ENCODE measurements around the gene P2RY8. TPM values are rescaled to one million over a fixed set of nuclear protein-coding genes. Genes with fewer than 3 reads are reported as not detected.

Gene P2RY8
- total and polyA plus RNA-seq, 4 experiments from 2014 or later = 194 to 261 (median 195) TPM

- Histone ChIP-seq H3K36me3 (ENCODE audit: insufficient read depth, low read length) (no peaks in the 10 kb centered on the region), H3K4me3 (ENCODE audit: low read length in 2 of 2) (no peak overlapping the region), H3K27me3 (ENCODE audit: insufficient read depth, low read length) (no peaks in the 10 kb centered on the region), H3K9me3 (ENCODE audit: control insufficient read depth in 1 of 2, low read length in 2 of 2) (no peaks in the 10 kb centered on the region), H3K27ac (ENCODE audit: low read depth, low read length) (no peak overlapping the region), H3K4me1 (ENCODE audit: insufficient read depth, low read length) (peaks cover 34% of the 10 kb centered on the region)
- DNase-seq = peak in 1 of 5 donors; percentile 20
- CTCF ChIA-PET (ENCODE audit: partially characterized antibody) = no interaction called here
- Mint-ChIP-seq H3K4me1 (peaks cover 9 to 21% (median 14%) of the 10 kb centered on the region in 4 donors), H3K36me3 (peaks cover 0 to 5% of the 10 kb centered on the region in 2 donors), H3K4me3 (peak overlapping the region in 3 of 8 donors; percentile 3 to 47 (median 16)), H3K27ac (peak overlapping the region in 6 of 7 donors; percentile 49 to 94 (median 72)), H3K27me3 (no peaks in the 10 kb centered on the region), H3K9me3 (no peaks in the 10 kb centered on the region)
- POLR2A ChIA-PET (ENCODE audit: partially characterized antibody) = no interaction called here
- intact Hi-C loops (cut with micrococcal nuclease) = no loop called here
Observed at GRCh38 chrX:1455948-1456280, 81.1 kb downstream of the P2RY8 start.

DNA sequence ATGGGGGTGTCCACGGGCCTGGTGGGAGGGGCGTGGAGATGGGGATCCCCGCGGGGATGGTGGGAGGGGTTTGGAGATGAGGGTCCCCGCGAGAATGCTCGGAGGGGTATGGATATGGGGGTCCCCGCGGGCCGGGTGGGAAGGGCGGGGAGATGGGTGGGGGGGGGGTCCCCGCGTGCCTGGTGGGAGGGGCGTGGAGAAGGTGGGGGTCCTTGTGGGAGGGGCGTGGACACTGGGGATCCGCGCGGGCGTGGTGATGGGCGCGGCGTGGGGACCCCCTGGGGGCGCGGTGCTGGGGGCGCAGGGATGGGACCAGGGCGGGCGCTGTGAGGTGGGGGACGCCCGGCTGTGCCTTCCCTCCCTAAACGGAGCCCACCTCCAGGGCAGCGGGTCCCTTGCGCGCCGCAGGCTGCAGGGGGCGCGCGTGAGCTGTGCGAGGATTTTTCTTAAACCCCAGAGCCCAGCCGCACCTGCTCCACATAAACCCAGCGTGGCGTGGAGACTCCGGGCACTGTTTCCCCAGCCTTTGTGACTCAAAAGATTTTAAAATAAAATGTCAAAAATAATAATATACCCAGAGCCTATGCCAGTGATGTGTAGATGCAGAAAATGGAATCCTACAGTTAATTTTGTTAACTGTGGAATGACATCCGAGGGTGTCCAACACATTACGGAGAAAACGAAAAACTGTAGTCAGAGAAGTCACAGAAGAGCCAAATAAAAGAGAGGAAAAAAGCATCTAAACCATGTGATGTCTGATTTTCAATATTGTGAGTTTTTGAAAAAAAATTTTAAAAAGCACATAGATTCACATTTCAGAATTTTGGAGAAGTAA lies 82.8 kb downstream of the P2RY8 start:
- CTCF ChIA-PET (ENCODE audit: partially characterized antibody) = no interaction called here
- Histone ChIP-seq H3K27ac (ENCODE audit: low read depth, low read length) (peak overlapping the region; percentile 81), H3K4me1 (ENCODE audit: insufficient read depth, low read length) (peaks cover 43% of the 10 kb centered on the region), H3K9me3 (ENCODE audit: control insufficient read depth in 1 of 2, low read length in 2 of 2) (no peaks in the 10 kb centered on the region), H3K36me3 (ENCODE audit: insufficient read depth, low read length) (no peaks in the 10 kb centered on the region), H3K27me3 (ENCODE audit: insufficient read depth, low read length) (no peaks in the 10 kb centered on the region), H3K4me3 (ENCODE audit: low read length in 2 of 2) (peak overlapping the region in 1 of 2 donors; percentile 54)
- peak; percentile 86 to 90 (median 88) for DNase-seq
- Mint-ChIP-seq H3K27me3 (no peaks in the 10 kb centered on the region), H3K9me3 (peaks cover 0 to 4% (median under 1%) of the 10 kb centered on the region in 8 donors), H3K4me1 (peaks cover 14 to 31% (median 21%) of the 10 kb centered on the region in 4 donors), H3K4me3 (peak overlapping the region; percentile 63 to 80 (median 75)), H3K27ac (peak overlapping the region; percentile 78 to 93 (median 88)), H3K36me3 (peaks cover 5 to 12% of the 10 kb centered on the region in 2 donors)
- intact Hi-C loops (cut with micrococcal nuclease) = loop anchor here (1.0 to 2.0 kb wide), 13 partner anchors 8 to 1237 kb away; partner anchors contain the start of genes AKAP17A, CD99, P2RY8 and PPP2R3B
- POLR2A ChIA-PET (ENCODE audit: partially characterized antibody) = no interaction called here

DNA sequence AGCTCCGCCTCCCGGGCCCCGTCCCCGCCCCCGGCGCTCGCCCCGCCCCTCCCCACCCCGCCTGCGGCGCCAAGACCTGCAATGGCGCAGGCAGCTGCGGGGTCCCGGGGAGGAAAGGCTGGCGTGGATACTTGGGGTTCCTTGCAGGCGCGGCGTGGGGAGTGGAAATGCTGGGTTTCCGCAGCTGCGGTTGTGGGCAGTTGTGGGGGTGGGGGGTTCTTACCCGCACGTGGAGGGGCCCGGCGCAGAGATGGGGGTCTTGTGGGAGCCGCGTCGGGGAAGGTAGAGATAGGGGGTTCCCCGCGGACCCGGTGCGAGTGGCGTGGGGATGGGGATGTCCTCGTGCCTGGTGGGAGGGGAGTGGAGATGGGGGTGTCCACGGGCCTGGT lies 83.6 kb downstream of the P2RY8 start:
- Histone ChIP-seq H3K4me1 (ENCODE audit: insufficient read depth, low read length) (peaks cover 43% of the 10 kb centered on the region), H3K36me3 (ENCODE audit: insufficient read depth, low read length) (no peaks in the 10 kb centered on the region), H3K27me3 (ENCODE audit: insufficient read depth, low read length) (no peaks in the 10 kb centered on the region), H3K27ac (ENCODE audit: low read depth, low read length) (peak overlapping the region; percentile 81), H3K9me3 (ENCODE audit: control insufficient read depth in 1 of 2, low read length in 2 of 2) (no peaks in the 10 kb centered on the region), H3K4me3 (ENCODE audit: low read length in 2 of 2) (peak overlapping the region in 1 of 2 donors; percentile 85)
- peaks cover 1 to 12% (median 5%) of the 10 kb centered on the region in 8 donors for H3K9me3 Mint-ChIP-seq
- peak overlapping the region; percentile 87 to 98 (median 95) for H3K27ac Mint-ChIP-seq
- H3K4me1 Mint-ChIP-seq = peaks cover 17 to 36% (median 24%) of the 10 kb centered on the region in 4 donors
- intact Hi-C loops (cut with micrococcal nuclease) = loop anchor here (1.0 to 2.0 kb wide), 9 partner anchors 61 to 1238 kb away; partner anchors contain the start of genes AKAP17A, CD99, PPP2R3B and SLC25A6
- DNase-seq = peak; percentile 82 to 96 (median 84)
- CTCF ChIA-PET (ENCODE audit: partially characterized antibody) = no interaction called here
- peaks cover 13 to 15% of the 10 kb centered on the region in 2 donors for H3K36me3 Mint-ChIP-seq
- POLR2A ChIA-PET (ENCODE audit: partially characterized antibody) = no interaction called here
- H3K27me3 Mint-ChIP-seq = no peaks in the 10 kb centered on the region
- peak overlapping the region; percentile 83 to 91 (median 88) for H3K4me3 Mint-ChIP-seq

GRCh38 chrX:1452516-1453394 lies 84.2 kb downstream of the P2RY8 start, which contains the start of gene ASMTL:
Gene ASMTL, minus strand, starts transcription at chrX:1452909. Its CDS starts 69 bp downstream, at chrX:1452840.
- no peaks in the 10 kb centered on the region for H3K27me3 Mint-ChIP-seq
- peak; percentile 99 to 100 (median 99) for DNase-seq
- ChIA-PET POLR2A (ENCODE audit: partially characterized antibody) (no interaction called here), CTCF (ENCODE audit: partially characterized antibody) (no interaction called here)
- H3K36me3 Mint-ChIP-seq = peaks cover 15 to 18% of the 10 kb centered on the region in 2 donors
- H3K4me3 Mint-ChIP-seq = peak within 1 kb of the TSS; percentile 83 to 93 (median 90)
- H3K9me3 ChIP-seq (ENCODE audit: control insufficient read depth in 1 of 2, low read length in 2 of 2) = no peaks in the 10 kb centered on the region
- H3K9me3 Mint-ChIP-seq = peaks cover 2 to 14% (median 8%) of the 10 kb centered on the region in 8 donors
- peak within 1 kb of the TSS; percentile 81 for H3K27ac ChIP-seq (ENCODE audit: low read depth, low read length)
- H3K27ac Mint-ChIP-seq = peak within 1 kb of the TSS; percentile 87 to 98 (median 96)
- intact Hi-C loops (cut with micrococcal nuclease) = loop anchor here (1.0 to 2.0 kb wide), 9 partner anchors 60 to 1239 kb away; partner anchors contain the start of genes AKAP17A, CD99, PPP2R3B and SLC25A6
- peaks cover 17 to 36% (median 25%) of the 10 kb centered on the region in 4 donors for H3K4me1 Mint-ChIP-seq
- peak within 1 kb of the TSS; percentile 78 to 94 for H3K4me3 ChIP-seq (ENCODE audit: low read length in 2 of 2)
- no peaks in the 10 kb centered on the region for H3K36me3 ChIP-seq (ENCODE audit: insufficient read depth, low read length)
- peaks cover 43% of the 10 kb centered on the region for H3K4me1 ChIP-seq (ENCODE audit: insufficient read depth, low read length)
- no peaks in the 10 kb centered on the region for H3K27me3 ChIP-seq (ENCODE audit: insufficient read depth, low read length)

DNA sequence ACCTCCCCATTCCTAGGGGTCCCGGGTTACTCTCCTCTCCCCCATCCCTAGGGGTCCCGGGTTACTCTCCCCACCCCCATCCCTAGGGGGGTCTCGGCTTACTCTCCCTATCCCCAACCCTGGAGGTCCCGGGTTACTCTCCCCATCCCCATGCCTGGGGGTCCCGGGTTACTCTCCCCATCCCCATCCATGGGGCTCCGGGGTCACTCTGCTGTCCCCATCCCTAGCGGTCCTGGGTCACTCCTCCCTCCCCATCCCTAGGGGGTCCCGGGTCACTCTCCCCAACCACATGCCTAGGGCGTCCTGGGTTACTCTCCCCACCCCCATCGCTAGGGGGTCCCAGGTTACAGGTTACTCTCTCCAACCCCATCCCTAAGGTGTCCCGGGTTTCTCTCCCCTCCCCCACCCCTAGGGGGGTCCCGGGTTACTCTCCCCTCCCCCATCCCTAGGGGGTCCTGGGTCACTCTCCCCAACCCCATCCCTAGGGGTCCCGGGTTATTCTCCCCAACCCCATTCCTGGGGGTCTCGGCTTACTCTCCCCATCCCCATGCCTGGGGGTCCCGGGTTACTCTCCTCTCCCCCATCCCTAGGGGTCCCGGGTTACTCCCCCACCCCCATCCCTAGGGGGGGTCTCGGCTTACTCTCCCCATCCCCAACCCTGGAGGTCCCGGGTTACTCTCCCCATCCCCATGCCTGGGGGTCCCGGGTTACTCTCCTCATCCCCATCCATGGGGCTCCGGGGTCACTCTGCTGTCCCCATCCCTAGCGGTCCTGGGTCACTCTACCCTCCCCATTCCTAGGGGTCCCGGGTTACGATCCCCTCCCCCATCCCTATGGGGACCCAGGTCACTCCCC lies 85.1 kb downstream of the P2RY8 start:
- peak overlapping the region; percentile 78 to 94 for H3K4me3 ChIP-seq (ENCODE audit: low read length in 2 of 2)
- H3K36me3 ChIP-seq (ENCODE audit: insufficient read depth, low read length) = no peaks in the 10 kb centered on the region
- Mint-ChIP-seq H3K4me3 (peak overlapping the region; percentile 73 to 93 (median 89)), H3K27ac (peak overlapping the region in 3 of 7 donors; percentile 41 to 97 (median 87)), H3K9me3 (peaks cover 2 to 17% (median 14%) of the 10 kb centered on the region in 8 donors), H3K36me3 (peaks cover 17 to 27% of the 10 kb centered on the region in 2 donors), H3K4me1 (peaks cover 17 to 40% (median 26%) of the 10 kb centered on the region in 4 donors), H3K27me3 (no peaks in the 10 kb centered on the region)
- ChIA-PET POLR2A (ENCODE audit: partially characterized antibody) (no interaction called here), CTCF (ENCODE audit: partially characterized antibody) (no interaction called here)
- no peaks in the 10 kb centered on the region for H3K9me3 ChIP-seq (ENCODE audit: control insufficient read depth in 1 of 2, low read length in 2 of 2)
- H3K4me1 ChIP-seq (ENCODE audit: insufficient read depth, low read length) = peaks cover 37% of the 10 kb centered on the region
- H3K27ac ChIP-seq (ENCODE audit: low read depth, low read length) = peak overlapping the region; percentile 66
- intact Hi-C loops (cut with micrococcal nuclease) = loop anchor here (2.0 kb wide), 4 partner anchors 205 to 1157 kb away; partner anchors contain the start of gene PPP2R3B
- no peaks in the 10 kb centered on the region for H3K27me3 ChIP-seq (ENCODE audit: insufficient read depth, low read length)
- DNase-seq = peak in 1 of 5 donors; percentile 55

- peaks cover 19 to 30% of the 10 kb centered on the region in 2 donors for H3K36me3 Mint-ChIP-seq
- no peak for DNase-seq
- Histone ChIP-seq H3K27ac (ENCODE audit: low read depth, low read length) (peak overlapping the region; percentile 66), H3K9me3 (ENCODE audit: control insufficient read depth in 1 of 2, low read length in 2 of 2) (no peaks in the 10 kb centered on the region), H3K36me3 (ENCODE audit: insufficient read depth, low read length) (no peaks in the 10 kb centered on the region), H3K4me3 (ENCODE audit: low read length in 2 of 2) (no peak overlapping the region), H3K4me1 (ENCODE audit: insufficient read depth, low read length) (peaks cover 36% of the 10 kb centered on the region), H3K27me3 (ENCODE audit: insufficient read depth, low read length) (no peaks in the 10 kb centered on the region)
- peak overlapping the region in 4 of 8 donors; percentile 25 to 91 (median 52) for H3K4me3 Mint-ChIP-seq
- POLR2A ChIA-PET (ENCODE audit: partially characterized antibody) = no interaction called here
- peak overlapping the region in 3 of 7 donors; percentile 18 to 62 (median 41) for H3K27ac Mint-ChIP-seq
- H3K4me1 Mint-ChIP-seq = peaks cover 17 to 40% (median 26%) of the 10 kb centered on the region in 4 donors
- H3K9me3 Mint-ChIP-seq = peaks cover 2 to 19% (median 14%) of the 10 kb centered on the region in 8 donors
- H3K27me3 Mint-ChIP-seq = no peaks in the 10 kb centered on the region
- CTCF ChIA-PET (ENCODE audit: partially characterized antibody) = no interaction called here
- intact Hi-C loops (cut with micrococcal nuclease) = no loop called here
Observed at GRCh38 chrX:1451251-1451660, 85.7 kb downstream of the P2RY8 start.

All from CD4-positive, alpha-beta memory T cell (primary cell).